ENCODE data around the gene GM2A.
"Not testable (repeated sequence)": the region's sequence is repeated elsewhere in the genome, so short reads cannot be mapped to it uniquely, and the experiment has no call there.

Gene GM2A

GRCh38 chr5:151225475-151225874, 27.5 kb upstream of the GM2A start:
- no peak for DNase-seq

GRCh38 chr5:151227918-151228447, 25.0 kb upstream of the GM2A start:
- no peak for DNase-seq

- no peak for DNase-seq
Measured at GRCh38 chr5:151228986-151229385, 24.0 kb upstream of the GM2A start.

GRCh38 chr5:151230048-151230680, 22.8 kb upstream of the GM2A start:
- no peak for DNase-seq

GRCh38 chr5:151231359-151231758, 21.6 kb upstream of the GM2A start:
- no peak for DNase-seq

GRCh38 chr5:151233616-151234085, 19.3 kb upstream of the GM2A start:
- no peak for DNase-seq

GRCh38 chr5:151234476-151235238, 18.3 kb upstream of the GM2A start:
- no peak for DNase-seq

- not testable (repeated sequence) for DNase-seq
Measured at GRCh38 chr5:151235239-151235571, 17.8 kb upstream of the GM2A start.

- DNase-seq: no peak
Measured at GRCh38 chr5:151236888-151237287, 16.1 kb upstream of the GM2A start.

- no peak for DNase-seq
Measured at GRCh38 chr5:151237685-151238084, 15.3 kb upstream of the GM2A start.

- peak; percentile 32 for DNase-seq
Measured at GRCh38 chr5:151238303-151238741, 14.7 kb upstream of the GM2A start.

GRCh38 chr5:151239237-151239861, 13.6 kb upstream of the GM2A start:
- peak; percentile 64 for DNase-seq

- not testable (repeated sequence) for DNase-seq
Measured at GRCh38 chr5:151240268-151240835, 12.6 kb upstream of the GM2A start.

GRCh38 chr5:151240924-151241635, 11.9 kb upstream of the GM2A start:
- no peak for DNase-seq

- no peak for DNase-seq
Measured at GRCh38 chr5:151243127-151243526, 9.9 kb upstream of the GM2A start.

- no peak for DNase-seq
Measured at GRCh38 chr5:151243564-151243963, 9.4 kb upstream of the GM2A start.

GRCh38 chr5:151244206-151244605, 8.8 kb upstream of the GM2A start:
- DNase-seq: no peak

GRCh38 chr5:151245680-151246219, 7.2 kb upstream of the GM2A start:
- no peak for DNase-seq

- DNase-seq: no peak
Measured at GRCh38 chr5:151248651-151249050, 4.3 kb upstream of the GM2A start.

GRCh38 chr5:151249281-151249680, 3.7 kb upstream of the GM2A start:
- DNase-seq: no peak

- no peak for DNase-seq
Measured at GRCh38 chr5:151250346-151251000, 2.5 kb upstream of the GM2A start.
